Muscle layer of duodenum (tissue), 2 donors: Measurements from ENCODE around the gene RABGEF1.
"Not testable (repeated sequence)": the region's sequence is repeated elsewhere in the genome, so short reads cannot be mapped to it uniquely, and the experiment has no call there.

Experiments
- H3K27ac ChIP-seq: one replicate; pipeline ENCODE4 v1.7.0; 2013; ENCODE audit warnings: mild to moderate bottlenecking, low read length
- H3K27me3 ChIP-seq: one replicate; pipeline ENCODE4 v1.7.0; 2013; ENCODE audit warnings: low read depth, mild to moderate bottlenecking, control low read depth, low read length
- H3K36me3 ChIP-seq, 2 donors: one replicate each; pipeline ENCODE4 v1.7.0; 2013; ENCODE audit warnings: low read length in 2 of 2, control low read depth in 1 of 2, mild to moderate bottlenecking in 1 of 2; ENCODE audit not compliant: insufficient read depth in 2 of 2, control insufficient read depth in 1 of 2
- H3K4me1 ChIP-seq, 2 donors: one replicate each; pipeline ENCODE4 v1.7.0; 2013; ENCODE audit warnings: low read length in 2 of 2, mild to moderate bottlenecking in 2 of 2, control low read depth in 1 of 2, moderate library complexity in 1 of 2; ENCODE audit not compliant: insufficient read depth in 2 of 2, control insufficient read depth in 1 of 2
- H3K4me3 ChIP-seq, 2 donors: one replicate each; pipeline ENCODE4 v1.7.0; 2013; ENCODE audit warnings: low read length in 2 of 2, low read depth in 1 of 2, mild to moderate bottlenecking in 1 of 2
- H3K9me3 ChIP-seq, 2 donors: one replicate each; pipeline ENCODE4 v1.7.0; 2013; ENCODE audit warnings: low read length in 2 of 2, control low read depth in 1 of 2, mild to moderate bottlenecking in 1 of 2; ENCODE audit not compliant: control insufficient read depth in 1 of 2
- donor health status: healthy.

Gene RABGEF1

DNA sequence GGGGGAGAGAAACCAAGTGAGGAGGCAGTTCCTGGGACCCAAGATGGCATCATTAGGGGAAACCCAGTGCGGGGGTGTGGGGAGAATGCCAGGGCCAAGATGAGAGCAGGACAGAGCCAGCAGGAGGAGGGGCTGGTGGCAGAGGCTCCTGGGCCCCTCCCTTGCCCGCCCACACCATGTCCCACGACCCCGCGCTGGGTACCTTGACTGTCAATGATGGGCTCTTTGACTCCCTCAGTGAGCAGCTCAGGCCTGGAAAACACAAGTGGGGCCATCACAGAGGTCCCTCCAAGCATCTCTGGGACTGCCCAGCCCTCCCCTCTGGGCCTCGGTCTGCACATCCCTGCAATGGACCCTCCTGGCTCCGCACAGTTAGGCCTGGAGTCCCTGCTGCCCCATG lies 75.4 kb downstream of the RABGEF1 start:
- H3K9me3 ChIP-seq: no peaks in the 10 kb centered on the region
- H3K36me3 ChIP-seq: peaks cover 3 to 14% of the 10 kb centered on the region in 2 donors
- H3K27ac ChIP-seq: no peak overlapping the region

DNA sequence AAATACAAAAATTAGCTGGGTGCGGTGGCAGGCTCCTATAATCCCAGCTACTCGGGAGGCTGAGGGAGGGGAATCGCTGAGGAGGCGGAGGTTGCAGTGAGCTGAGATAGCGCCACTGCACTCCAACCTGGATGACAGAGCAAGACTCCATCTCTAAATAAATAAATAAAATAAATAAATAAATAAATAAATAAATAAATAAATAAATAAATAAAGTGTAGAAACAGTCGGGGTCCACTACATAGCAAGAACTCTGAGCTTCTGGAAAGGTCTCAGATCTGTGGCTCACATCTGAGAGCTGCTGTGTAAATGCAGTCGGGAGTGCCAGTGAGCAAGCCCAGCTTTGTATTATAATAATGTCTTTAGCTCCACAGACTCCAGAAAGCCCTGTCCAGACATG lies 76.1 kb downstream of the RABGEF1 start:
- not testable (repeated sequence) for H3K4me1 ChIP-seq, H3K4me3 ChIP-seq, H3K27ac ChIP-seq, H3K9me3 ChIP-seq, H3K27me3 ChIP-seq, H3K36me3 ChIP-seq

More for the DNA sequence above, 75.4 kb downstream of the RABGEF1 start:
- Histone ChIP-seq H3K4me1 (no peaks in the 10 kb centered on the region), H3K4me3 (no peak overlapping the region), H3K27me3 (no peaks in the 10 kb centered on the region)

DNA sequence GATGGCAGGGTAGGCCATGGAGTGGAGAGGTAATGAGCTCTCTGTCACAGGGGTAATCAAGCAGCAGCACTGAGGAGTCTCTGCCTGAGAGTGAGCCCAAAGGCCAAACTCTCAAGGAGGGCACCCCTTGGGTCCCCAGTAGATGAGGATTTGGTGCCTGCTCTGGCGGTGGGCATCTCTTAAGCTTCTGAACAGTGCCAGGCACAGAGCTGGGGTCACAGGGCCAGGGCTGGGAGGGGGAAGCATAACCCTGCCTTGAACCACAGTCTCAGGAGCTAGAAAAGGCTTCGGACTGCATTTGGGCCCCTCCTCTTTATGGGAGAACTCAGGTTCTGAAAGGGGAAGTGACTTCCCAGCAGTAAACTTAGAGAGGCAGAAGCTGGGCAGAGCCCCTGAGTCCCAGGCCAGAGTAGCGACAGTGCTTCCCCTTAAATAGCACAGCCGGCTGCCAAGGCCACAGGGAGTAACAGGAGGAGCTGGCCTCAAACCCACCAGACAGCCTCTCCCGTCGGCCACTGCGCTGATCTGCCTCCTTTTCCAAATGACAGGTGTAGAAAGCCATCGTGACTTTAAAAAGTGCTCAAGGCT lies 76.8 kb downstream of the RABGEF1 start:
- H3K27me3 ChIP-seq, H3K27ac ChIP-seq, H3K4me1 ChIP-seq, H3K4me3 ChIP-seq, H3K9me3 ChIP-seq, H3K36me3 ChIP-seq: not testable (repeated sequence)

DNA sequence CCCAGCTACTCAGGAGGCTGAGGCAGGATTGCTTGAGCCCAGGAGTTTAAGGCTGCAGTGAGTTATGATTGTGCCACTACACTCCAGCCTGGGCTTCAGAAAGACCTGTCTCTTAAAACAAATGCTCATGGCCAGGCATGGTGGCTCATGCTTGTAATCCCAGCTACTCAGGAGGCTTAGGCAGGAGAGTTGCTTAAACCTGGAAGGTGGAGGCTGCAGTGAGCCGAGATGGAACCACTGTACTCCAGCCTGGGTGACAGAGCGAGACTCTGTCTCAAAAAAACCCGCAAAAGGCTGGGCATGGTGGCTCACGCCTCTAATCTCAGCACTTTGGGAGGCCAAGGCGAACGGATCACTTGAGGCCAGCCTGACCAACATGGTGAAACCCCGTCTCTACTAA lies 77.4 kb downstream of the RABGEF1 start:
- H3K27ac ChIP-seq: not testable (repeated sequence)

DNA sequence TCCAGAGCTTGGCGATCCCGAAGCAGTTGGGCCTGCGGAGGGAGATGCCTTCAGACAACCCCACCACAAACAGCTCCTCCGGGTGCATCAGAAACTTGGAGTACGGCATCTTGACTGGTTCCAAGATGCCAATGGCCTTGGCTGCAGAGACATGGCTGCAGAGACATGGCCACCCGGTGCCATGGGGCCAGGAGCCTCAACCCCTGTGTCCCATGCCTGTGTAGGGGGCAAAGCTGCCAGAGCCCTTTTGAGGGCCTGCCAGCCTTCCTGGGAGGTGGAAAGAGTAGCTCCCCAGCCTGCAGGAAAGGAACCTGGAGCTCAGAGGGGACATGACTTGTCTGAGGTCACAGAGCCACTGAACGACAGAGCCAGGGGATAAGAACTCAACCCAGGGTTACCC lies 83.5 kb downstream of the RABGEF1 start:
- Histone ChIP-seq H3K4me1 (no peaks in the 10 kb centered on the region), H3K9me3 (no peaks in the 10 kb centered on the region), H3K27ac (no peak overlapping the region), H3K27me3 (no peaks in the 10 kb centered on the region), H3K36me3 (no peaks in the 10 kb centered on the region), H3K4me3 (no peak overlapping the region)

More for the DNA sequence above, 77.4 kb downstream of the RABGEF1 start:
- not testable (repeated sequence) for H3K4me3 ChIP-seq, H3K36me3 ChIP-seq, H3K9me3 ChIP-seq, H3K27me3 ChIP-seq, H3K4me1 ChIP-seq

DNA sequence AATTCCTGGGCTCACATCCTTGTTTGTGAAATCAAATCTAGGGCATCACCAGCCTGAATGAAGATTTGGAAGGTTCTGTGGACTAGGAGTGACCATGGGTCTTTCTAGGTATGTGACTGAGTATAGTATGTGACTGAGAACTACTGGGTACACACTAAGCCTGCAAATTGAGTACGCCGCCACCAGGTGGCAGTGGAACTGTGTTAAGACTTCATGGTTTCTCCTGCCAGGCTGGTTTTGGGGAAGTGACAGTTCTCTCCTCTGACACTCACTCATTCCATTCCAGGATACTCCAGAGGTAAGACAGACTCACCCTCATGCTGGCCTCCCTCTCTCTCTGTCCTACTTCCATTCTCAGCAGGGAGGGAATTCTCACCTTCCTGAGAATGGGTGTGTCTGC lies 85.0 kb downstream of the RABGEF1 start:
- H3K36me3 ChIP-seq, H3K4me1 ChIP-seq, H3K4me3 ChIP-seq, H3K27ac ChIP-seq, H3K9me3 ChIP-seq, H3K27me3 ChIP-seq: not testable (repeated sequence)

- no peak overlapping the region for H3K27ac ChIP-seq
Measured at GRCh38 chr7:66826649-66827048, 86.1 kb downstream of the RABGEF1 start.

GRCh38 chr7:66830976-66831375 lies 90.4 kb downstream of the RABGEF1 start:
- H3K4me1 ChIP-seq, H3K27ac ChIP-seq, H3K36me3 ChIP-seq, H3K9me3 ChIP-seq, H3K4me3 ChIP-seq, H3K27me3 ChIP-seq: not testable (repeated sequence)

More at GRCh38 chr7:66826649-66827048, 86.1 kb downstream of the RABGEF1 start:
- no peaks in the 10 kb centered on the region for H3K4me1 ChIP-seq
- H3K9me3 ChIP-seq: no peaks in the 10 kb centered on the region
- H3K4me3 ChIP-seq: no peak overlapping the region
- no peaks in the 10 kb centered on the region for H3K36me3 ChIP-seq
- H3K27me3 ChIP-seq: no peaks in the 10 kb centered on the region

- H3K36me3 ChIP-seq: no peaks in the 10 kb centered on the region
- H3K27me3 ChIP-seq: no peaks in the 10 kb centered on the region
- no peak overlapping the region for H3K27ac ChIP-seq
- no peaks in the 10 kb centered on the region for H3K9me3 ChIP-seq
- H3K4me1 ChIP-seq: no peaks in the 10 kb centered on the region
- no peak overlapping the region for H3K4me3 ChIP-seq
Measured at GRCh38 chr7:66832531-66833351, 92.2 kb downstream of the RABGEF1 start.

DNA sequence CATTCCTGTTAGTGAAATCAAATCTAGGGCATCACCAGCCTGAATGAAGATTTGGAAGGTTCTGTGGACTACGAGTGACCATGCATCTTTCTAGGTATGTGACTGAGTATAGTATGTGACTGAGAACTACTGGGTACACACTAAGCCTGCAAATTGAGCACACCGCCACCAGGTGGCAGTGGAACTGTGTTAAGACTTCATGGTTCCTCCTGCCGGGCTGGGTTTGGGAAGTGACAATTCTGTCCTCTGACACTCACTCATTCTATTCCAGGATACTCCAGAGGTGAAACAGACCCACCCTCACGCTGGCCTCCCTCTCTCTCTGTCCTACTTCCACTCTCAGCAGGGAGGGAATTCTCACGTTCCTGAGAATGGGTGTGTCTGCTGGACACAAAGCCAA lies 96.5 kb downstream of the RABGEF1 start:
- H3K36me3 ChIP-seq: no peaks in the 10 kb centered on the region
- H3K27me3 ChIP-seq: no peaks in the 10 kb centered on the region
- H3K4me1 ChIP-seq: no peaks in the 10 kb centered on the region
- no peak overlapping the region for H3K4me3 ChIP-seq
- no peak overlapping the region for H3K27ac ChIP-seq
- no peaks in the 10 kb centered on the region for H3K9me3 ChIP-seq

GRCh38 chr7:66837661-66838060 lies 97.1 kb downstream of the RABGEF1 start:
- no peak overlapping the region for H3K27ac ChIP-seq
- no peak overlapping the region for H3K4me3 ChIP-seq
- no peaks in the 10 kb centered on the region for H3K27me3 ChIP-seq
- no peaks in the 10 kb centered on the region for H3K36me3 ChIP-seq
- H3K9me3 ChIP-seq: no peaks in the 10 kb centered on the region
- H3K4me1 ChIP-seq: no peaks in the 10 kb centered on the region

- Histone ChIP-seq H3K9me3 (no peaks in the 10 kb centered on the region), H3K36me3 (no peaks in the 10 kb centered on the region), H3K4me3 (no peak overlapping the region), H3K27ac (no peak overlapping the region), H3K27me3 (no peaks in the 10 kb centered on the region), H3K4me1 (peaks cover 0 to 6% of the 10 kb centered on the region in 2 donors)
Measured at GRCh38 chr7:66839814-66840213, 99.3 kb downstream of the RABGEF1 start.
